ENCODE data around the gene SYT5.
"Not testable (repeated sequence)": the region's sequence is repeated elsewhere in the genome, so short reads cannot be mapped to it uniquely, and the experiment has no call there.

Gene SYT5

GRCh38 chr19:55158848-55159749, 21.0 kb downstream of the SYT5 start:
- no peak overlapping the region for H3K4me3 ChIP-seq (replicated peaks; ENCODE audit: low read depth, low read length)
- DNase-seq (ENCODE audit: extremely low read depth, low read depth) = no peak
- TF ChIP-seq CTCF (IDR thresholded peaks at IDR 0.05; ENCODE audit: low read depth, low read length, missing control alignments) = no peak

- H3K4me3 ChIP-seq (replicated peaks; ENCODE audit: low read depth, low read length) = no peak overlapping the region
- DNase-seq (ENCODE audit: extremely low read depth, low read depth) = no peak
- TF ChIP-seq CTCF (IDR thresholded peaks at IDR 0.05; ENCODE audit: low read depth, low read length, missing control alignments) = no peak
Measured at GRCh38 chr19:55158423-55158822, 21.7 kb downstream of the SYT5 start.

GRCh38 chr19:55157064-55157908, 22.8 kb downstream of the SYT5 start, which contains the start of gene TNNI3:
TNNI3 (minus strand) TSS chr19:55157732; CDS start chr19:55157589, 143 bp downstream.
- H3K4me3 ChIP-seq (replicated peaks; ENCODE audit: low read depth, low read length) = no peak within 1 kb of the TSS
- TF ChIP-seq CTCF (IDR thresholded peaks at IDR 0.05; ENCODE audit: low read depth, low read length, missing control alignments) = no peak
- DNase-seq (ENCODE audit: extremely low read depth, low read depth) = no peak

DNA sequence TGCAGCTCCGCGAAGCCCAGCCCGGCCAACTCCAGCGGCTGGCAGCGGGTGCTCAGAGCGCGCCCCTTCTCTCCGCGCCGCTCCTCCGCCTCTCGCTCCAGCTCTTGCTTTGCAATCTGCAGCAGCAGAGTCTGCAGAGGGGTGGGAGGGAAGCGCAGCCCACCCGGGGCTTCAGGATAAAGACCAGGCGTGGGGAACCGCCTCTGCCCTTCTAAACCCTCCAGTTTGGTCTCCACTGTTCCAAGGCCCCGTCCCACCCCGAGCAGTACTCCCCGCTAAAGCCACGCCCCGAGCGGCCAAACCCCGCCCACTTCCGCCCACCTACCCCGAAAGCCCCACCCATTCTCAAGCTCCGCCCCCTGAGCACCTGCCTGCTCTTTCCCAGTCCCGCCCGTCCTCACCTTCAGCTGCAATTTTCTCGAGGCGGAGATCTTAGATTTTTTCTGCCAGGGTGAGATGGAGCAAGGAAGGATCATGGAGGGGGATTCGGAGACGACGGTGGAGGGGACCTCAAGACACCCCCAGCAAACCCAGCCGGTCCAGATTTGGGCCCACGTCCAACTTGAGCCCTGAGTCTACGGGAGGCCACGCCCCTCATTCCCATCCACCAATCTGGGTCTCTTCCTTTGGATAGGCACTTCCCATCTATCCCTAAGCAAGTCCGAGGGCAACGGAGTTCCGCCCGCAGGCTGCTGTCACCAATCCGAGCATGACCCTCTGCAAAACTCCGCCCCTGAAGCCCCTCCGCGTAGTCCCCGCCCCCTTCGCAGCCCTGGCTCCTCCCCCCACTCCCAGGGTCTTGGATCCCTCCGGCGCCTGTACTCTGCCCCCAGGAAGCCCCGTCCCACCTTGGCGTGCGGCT, 23.7 kb downstream of the SYT5 start:
- TF ChIP-seq CTCF (IDR thresholded peaks at IDR 0.05; ENCODE audit: low read depth, low read length, missing control alignments) = no peak
- no peak for DNase-seq (ENCODE audit: extremely low read depth, low read depth)
- H3K4me3 ChIP-seq (replicated peaks; ENCODE audit: low read depth, low read length) = no peak overlapping the region

GRCh38 chr19:55155784-55156183, 24.3 kb downstream of the SYT5 start:
- not testable (repeated sequence) for H3K4me3 ChIP-seq (replicated peaks; ENCODE audit: low read depth, low read length)

GRCh38 chr19:55153652-55154264, 26.3 kb downstream of the SYT5 start:
- TF ChIP-seq CTCF (IDR thresholded peaks at IDR 0.05; ENCODE audit: low read depth, low read length, missing control alignments) = no peak
- H3K4me3 ChIP-seq (replicated peaks; ENCODE audit: low read depth, low read length) = no peak overlapping the region
- no peak for DNase-seq (ENCODE audit: extremely low read depth, low read depth)

More at GRCh38 chr19:55155784-55156183, 24.3 kb downstream of the SYT5 start:
- DNase-seq (ENCODE audit: extremely low read depth, low read depth) = not testable (repeated sequence)
